ENCODE results near the gene C1orf94.

Gene C1orf94

GRCh38 chr1:34176830-34177603 lies at the start of gene C1orf94:
Gene C1orf94 (plus strand): TSS chr1:34176907. CDS start chr1:34177790, 883 bp downstream.
- no peak for DNase-seq (ENCODE audit: low read depth, low spot score)

GRCh38 chr1:34127006-34128000 lies 49.4 kb upstream of the C1orf94 start:
- DNase-seq (ENCODE audit: low read depth, low spot score), result no peak

GRCh38 chr1:34128186-34128889 lies 48.4 kb upstream of the C1orf94 start:
- no peak for DNase-seq (ENCODE audit: low read depth, low spot score)

DNA sequence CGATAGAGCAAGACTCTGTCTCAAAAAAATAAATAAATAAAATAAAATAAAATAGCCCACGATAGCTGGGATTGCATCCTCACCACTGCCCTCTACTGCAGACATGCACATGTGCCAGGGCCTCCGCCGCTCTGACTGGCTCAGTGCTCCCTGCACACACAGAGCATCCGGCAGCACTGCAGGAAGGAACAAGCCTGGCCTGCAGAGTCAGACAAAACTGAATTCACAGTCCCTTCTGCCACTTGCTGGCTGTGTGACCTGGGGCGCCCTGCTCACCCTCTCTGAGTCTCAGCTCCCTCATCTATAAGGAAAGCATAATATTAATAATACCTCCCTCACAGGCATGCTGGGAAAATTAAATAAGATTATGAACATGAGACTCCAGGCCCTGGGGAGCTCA lies 47.1 kb upstream of the C1orf94 start:
- DNase-seq (ENCODE audit: low read depth, low spot score), result no peak

DNA sequence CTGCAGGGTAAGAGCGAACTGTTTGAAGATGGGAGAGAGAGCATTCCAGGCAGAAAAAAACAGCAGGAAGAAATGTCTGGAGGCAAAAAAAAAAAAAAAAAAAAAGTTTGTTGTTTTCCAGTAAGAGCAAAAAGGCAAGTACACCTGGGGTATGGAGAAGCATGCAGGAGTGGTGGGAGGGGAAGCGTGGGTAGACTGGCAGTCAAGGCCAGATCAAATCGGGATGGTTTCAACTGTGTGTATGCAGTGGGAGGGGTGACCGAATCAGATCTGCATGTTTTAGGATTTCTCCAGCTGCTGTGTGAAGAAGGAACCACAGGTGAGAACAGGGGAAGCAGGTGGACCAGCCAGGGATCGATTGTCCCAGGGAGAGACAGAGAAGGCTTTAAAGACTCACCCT lies 46.4 kb upstream of the C1orf94 start:
- no peak for DNase-seq (ENCODE audit: low read depth, low spot score)

- DNase-seq (ENCODE audit: low read depth, low spot score), result no peak
These were observed 45.1 kb upstream of the C1orf94 start for GRCh38 chr1:34131396-34132160.

DNA sequence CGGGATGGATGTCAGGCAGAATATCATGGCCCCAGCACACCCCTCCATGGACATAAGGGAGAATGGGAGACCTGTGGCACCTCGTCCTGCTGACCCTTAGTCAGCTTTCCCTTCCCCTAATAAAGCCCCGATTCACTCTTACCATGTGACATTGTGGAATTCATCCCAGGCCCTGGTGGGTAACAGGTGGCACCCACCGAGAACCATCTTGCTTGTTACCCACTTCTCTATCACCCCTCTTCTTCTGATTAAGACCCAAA lies 44.6 kb upstream of the C1orf94 start:
- no peak for DNase-seq (ENCODE audit: low read depth, low spot score)

DNA sequence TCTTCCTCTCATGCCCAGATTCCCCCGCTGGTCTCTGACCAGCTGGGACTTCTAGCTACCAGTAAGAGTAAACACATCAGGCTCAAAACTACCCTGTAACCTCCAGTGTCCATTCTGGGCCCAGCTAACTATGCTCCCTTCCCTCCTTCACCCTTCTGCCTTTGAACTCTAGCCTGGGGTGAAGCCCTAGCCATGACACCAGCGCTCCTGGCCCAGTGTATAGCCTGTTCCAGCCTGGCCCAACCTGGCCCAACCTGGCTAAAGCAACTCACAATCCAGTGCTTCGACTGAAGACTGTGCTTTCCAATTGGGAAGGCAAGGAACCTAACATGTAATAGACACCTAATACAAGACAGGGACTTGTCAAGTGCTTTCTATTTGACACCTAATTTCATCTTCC lies 39.3 kb upstream of the C1orf94 start:
- DNase-seq (ENCODE audit: low read depth, low spot score), result no peak

DNA sequence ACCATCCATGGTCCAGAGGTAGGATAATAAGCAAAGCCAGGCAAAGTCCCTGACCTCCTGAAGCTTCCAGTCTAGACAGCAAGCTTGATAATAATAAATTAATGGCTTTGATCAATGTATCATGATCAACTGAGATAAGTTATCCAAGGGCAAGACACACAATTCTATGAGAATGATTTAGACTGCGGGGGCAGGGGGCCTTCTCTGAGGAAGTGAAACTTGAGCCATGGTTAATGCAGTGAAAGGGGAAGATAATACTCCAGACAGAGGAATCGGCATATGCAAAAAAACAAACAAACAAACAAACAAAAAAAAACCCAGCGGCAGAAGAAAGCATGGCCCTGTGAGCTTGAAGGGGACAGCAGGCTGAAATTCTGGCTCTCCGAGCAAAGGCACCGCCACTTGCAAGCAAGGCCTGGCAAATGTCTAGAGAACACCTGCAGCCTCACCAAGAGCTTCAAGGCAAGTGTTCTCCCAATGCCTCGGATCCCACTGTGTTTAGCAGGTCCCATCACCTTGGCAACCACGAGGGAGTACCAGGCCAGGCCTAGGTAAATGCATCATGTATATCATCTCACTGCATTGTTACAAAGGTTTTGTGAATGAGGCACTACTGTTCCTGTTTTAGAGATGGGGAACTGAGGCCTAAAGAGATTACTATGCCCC lies 36.6 kb upstream of the C1orf94 start:
- DNase-seq (ENCODE audit: low read depth, low spot score), result no peak

DNA sequence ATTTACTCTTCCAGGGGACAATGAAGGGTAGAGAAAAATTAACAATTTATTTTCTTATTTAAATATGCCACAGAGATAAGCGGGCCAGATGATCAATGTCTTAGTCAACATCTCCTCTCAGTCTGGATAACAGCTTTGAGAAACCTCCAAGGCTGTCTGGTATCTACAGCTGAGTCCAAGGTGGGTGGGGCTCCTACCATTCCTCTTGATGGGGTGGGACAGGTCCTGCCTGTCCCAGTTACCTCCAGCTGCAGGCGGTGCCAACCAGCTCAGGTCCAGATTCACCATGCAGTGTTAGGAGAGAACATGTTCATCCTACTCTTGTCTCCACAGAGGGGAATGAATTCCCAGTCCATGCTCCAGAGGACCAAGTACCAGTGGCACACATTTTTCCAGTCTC lies 32.7 kb upstream of the C1orf94 start:
- DNase-seq (ENCODE audit: low read depth, low spot score), result no peak

- no peak for DNase-seq (ENCODE audit: low read depth, low spot score)
These were observed 31.9 kb upstream of the C1orf94 start for GRCh38 chr1:34144766-34145165.

- no peak for DNase-seq (ENCODE audit: low read depth, low spot score)
These were observed 29.4 kb upstream of the C1orf94 start for GRCh38 chr1:34147301-34147700.

DNA sequence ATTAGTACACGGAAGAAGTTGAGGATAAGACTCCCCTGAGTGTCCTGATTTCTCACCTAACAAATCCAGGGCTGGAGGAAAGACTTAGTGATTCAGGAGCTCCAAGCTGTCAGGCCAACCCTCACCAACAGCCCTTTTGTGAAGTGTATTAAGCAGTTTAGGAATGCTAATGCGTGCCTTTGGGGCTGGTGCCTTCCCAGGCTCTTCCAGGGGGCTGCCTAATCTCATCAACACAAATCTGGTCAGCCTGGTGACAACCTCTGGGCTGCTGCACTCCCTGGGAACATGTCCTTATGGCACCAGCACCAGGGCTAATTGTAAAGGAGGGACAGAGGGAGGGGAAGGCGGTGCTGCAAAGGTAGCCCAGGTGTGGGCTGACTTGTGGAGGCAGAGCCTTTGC lies 27.2 kb upstream of the C1orf94 start:
- DNase-seq (ENCODE audit: low read depth, low spot score), result no peak

DNA sequence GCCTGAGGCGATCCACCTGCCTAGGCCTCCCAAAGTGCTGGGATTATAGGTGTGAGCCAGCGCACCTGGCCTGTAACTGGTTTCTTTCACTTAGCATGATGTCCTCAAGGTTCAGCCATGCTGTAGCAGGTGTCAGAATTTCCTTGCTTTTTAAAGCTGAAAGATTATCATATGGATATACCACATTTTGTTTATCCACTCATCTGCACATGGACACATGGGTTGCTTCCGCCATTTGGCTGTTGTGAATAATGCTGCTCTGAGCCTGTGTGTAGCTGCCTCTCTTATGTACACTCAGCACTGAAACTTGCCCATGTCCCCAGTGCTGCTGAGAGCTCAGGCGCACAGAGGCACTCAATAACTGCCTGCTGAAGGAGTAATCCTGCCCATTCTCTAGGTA lies 23.5 kb upstream of the C1orf94 start:
- no peak for DNase-seq (ENCODE audit: low read depth, low spot score)

GRCh38 chr1:34155860-34156259 lies 20.8 kb upstream of the C1orf94 start:
- DNase-seq (ENCODE audit: low read depth, low spot score), result no peak

DNA sequence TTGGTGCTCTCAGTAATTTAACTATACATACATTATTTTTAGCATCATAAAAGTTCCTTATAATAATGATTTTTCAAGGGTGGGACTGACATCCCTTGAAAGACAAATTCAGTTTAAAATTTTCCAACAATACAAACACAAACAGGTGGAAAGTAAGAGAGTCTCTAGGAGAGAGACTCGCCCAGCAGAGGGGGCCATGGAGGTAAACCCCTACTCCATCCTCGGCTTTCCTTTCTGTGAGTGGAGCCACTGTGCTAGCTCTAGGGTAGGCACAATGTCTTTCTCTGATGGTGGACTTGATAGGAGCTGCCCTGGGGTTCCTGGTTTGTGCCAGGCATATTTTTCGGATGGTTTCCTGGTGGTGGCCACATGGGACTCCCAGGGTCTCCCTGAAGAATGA lies 20.0 kb upstream of the C1orf94 start:
- no peak for DNase-seq (ENCODE audit: low read depth, low spot score)

GRCh38 chr1:34162852-34163766 lies 13.6 kb upstream of the C1orf94 start:
- DNase-seq (ENCODE audit: low read depth, low spot score), result peak; percentile 18

- no peak for DNase-seq (ENCODE audit: low read depth, low spot score)
These were observed 12.6 kb upstream of the C1orf94 start for GRCh38 chr1:34163792-34164731.
